NCI-H345 treated with DMSO at 0.1 percent for 48 hours (cell line): ENCODE results near the gene SIT1.

Experiments used
- DNase-seq: peaks from one replicate; lab custom pipeline; 2025; ENCODE audit not compliant: unreplicated experiment; lab: John Stamatoyannopoulos, UW

The SIT1 gene

DNA sequence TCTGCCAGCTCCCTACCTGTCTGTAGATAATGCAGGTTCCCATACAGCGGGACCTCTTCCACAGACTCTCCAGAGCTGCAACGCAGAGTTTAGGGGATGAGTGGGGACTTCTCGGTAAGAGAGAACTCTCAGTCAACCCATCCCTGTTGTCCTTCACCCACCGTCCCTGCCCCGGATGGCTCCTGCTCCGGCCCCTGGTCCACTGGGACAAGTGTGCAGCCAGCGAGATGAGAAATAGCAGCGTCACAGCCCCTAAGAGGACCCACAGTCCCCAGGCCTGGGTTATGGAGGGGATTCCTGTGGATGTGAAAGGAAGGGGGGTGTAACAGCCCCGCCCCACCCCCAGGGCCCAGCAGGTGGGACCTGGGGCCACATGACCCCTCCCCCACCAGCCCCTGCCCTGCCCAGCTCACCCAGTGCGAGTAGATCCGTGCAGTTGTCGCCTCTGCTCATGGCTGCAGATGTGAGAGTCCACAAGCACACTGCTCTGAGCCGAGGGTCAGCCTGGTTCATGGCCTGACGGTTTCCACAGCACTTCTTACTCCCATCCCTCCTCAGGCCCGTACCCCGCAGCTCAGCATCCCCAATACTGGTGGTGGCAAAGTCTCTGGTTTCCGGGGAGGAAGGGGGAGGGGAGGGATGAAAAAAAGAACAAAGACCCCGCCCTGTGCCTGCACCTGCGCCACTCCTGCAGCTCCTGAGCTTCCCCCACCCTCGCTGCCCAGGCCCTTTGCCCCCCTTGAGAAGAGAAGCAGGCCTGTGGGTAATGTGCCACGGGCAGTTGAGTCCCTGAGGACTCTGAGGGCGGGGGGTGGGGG, at the start of gene SIT1:
TSS of gene SIT1 (minus strand) at position 591 of the 818 bp plus-strand sequence. CDS start at position 513, 78 bp downstream.
- no peak for DNase-seq

DNA sequence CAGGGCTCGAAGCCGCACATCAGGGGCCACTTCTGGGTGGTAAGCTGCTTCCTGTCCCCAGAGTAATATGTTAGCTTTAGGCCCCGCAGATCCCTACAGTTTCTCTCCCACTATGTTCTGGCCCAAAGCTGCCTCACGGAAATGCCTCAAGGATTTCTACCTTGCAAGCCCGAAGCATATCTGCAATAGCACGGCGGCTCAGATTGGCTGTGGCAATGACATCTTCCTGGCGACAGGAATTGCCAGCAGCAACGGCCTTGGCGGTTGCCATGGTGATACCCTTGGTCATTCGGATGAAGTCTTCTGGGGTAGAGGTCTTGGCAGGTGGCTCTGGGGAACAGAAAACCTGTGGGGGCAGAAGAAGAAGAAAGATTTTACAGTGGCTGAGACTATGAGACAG, 49.3 kb upstream of the SIT1 start:
- DNase-seq, result no peak

- DNase-seq, result no peak
Measured at GRCh38 chr9:35698231-35698630, 47.5 kb upstream of the SIT1 start.

- DNase-seq, result no peak
Measured at GRCh38 chr9:35697486-35697885, 46.8 kb upstream of the SIT1 start.

GRCh38 chr9:35696520-35697215, 45.9 kb upstream of the SIT1 start:
- DNase-seq, result peak; percentile 21

DNA sequence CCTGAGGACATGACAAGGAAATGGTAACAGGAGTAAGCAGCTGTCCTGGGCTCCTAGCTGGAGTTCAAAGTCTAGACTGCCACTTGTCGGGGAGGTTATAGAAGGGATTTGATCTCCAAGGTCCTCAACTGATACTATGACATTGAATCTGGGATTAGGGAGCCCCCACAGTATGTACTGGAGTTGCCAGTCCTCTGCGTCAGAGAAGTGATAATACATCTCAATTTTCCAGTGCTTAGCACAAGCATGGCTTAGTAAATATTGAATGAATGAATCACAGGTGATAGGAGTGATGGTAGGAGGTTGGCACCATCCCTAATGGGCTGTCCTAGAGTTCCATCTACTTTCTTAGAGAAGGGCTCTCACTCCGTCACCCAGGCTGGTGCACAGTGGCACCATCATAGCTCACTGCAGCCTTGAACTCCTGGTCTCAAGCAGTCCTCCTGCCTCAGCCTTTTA, 45.2 kb upstream of the SIT1 start:
- DNase-seq, result no peak

DNA sequence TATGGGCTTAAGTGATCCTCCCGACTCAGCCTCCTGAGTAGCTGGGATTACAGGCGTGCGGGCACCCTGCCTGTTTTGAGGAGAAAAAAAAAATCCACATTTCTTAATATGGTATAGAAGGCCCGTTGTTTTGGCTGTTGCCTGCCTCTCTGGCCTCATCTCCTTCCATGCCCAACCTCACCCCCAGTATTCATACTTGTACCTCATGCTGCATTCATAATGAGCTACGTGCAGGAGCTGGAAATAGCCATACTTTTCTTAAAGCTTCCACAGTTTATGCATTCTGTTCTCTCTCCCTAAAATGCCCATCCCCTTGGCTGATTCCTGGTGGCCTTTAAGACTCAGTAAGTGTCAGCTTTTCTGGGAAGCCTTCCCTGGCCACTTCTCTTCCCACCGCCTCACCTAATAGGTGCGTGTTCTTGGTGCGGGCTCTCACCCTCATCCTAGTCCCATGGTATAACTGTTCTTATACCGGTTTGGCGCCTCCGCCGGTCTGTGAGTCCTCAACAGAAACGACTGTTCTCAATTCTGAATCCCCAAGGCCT, 41.1 kb upstream of the SIT1 start:
- DNase-seq, result no peak

- no peak for DNase-seq
Measured at GRCh38 chr9:35691334-35691650, 40.6 kb upstream of the SIT1 start.

GRCh38 chr9:35690614-35691333, 40.0 kb upstream of the SIT1 start:
- DNase-seq, result peak; percentile 6

DNA sequence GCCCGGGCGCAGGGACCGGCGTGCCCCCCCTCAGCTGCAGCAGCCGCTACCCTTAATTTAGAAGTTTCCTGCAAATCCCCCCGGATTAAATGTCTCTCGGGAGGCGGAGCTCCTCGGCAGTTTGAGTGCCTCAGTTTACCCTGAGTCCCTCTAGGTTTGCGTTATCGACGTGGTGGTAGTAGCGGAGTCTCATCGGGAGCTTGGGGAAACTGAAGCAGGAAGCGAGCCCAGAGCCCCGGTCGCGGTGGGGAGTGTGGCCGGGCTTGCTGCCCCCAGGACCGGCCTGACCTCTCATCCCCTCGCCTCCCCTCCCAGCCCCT, 39.5 kb upstream of the SIT1 start:
- DNase-seq, result no peak

GRCh38 chr9:35689542-35690293, 39.0 kb upstream of the SIT1 start, which contains the start of gene TPM2:
Gene TPM2, minus strand, starts transcription at chr9:35689925. Its CDS starts 108 bp downstream, at chr9:35689817.
- no peak for DNase-seq

DNA sequence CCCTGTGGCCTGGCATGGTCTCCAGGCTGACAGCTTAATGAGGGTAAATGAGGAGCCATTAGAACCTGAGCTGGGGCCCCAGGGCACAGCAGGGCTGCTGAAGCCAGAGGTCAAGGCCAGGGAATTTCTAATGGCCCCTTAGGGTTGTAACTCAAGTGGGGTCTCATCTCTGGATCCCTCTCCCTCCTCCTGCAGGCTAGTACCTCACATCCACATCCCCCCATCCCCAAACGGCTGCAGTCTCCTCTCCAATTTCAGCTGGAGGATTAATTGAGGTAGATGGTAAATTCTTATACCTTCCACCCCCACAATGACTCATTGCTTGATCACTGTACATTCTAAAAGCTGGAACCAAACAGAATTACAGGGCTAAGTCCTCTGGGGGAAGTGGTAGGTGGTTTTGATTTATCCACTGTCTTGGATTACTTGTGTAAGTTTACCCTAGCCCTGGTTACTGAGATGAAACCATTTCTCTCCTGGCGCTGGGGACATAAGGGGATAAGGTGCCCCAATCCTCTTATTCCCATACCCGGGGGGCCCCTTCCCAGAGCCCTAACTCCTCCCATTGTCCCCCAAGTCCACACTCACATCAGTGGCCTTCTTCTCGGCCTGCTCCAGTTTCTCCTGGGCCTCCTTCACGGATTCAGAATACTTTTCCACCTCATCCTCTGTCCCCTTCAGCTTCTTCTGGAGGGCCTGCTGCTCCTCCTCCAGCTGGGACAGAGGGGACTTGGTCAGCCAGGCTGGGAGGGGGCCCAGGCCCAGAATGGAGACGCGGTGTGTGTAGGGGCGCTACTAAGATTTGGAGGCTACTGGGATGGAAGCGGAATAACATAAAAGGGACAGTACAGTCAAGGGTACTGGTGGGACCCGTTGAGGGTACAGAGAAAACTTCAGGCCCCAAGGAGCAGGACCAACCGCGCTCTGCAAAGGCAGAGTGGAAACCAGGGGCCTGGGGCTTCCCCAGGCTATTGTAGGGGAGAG, 38.1 kb upstream of the SIT1 start:
- DNase-seq, result no peak

GRCh38 chr9:35687972-35688557, 37.3 kb upstream of the SIT1 start:
- DNase-seq, result no peak

DNA sequence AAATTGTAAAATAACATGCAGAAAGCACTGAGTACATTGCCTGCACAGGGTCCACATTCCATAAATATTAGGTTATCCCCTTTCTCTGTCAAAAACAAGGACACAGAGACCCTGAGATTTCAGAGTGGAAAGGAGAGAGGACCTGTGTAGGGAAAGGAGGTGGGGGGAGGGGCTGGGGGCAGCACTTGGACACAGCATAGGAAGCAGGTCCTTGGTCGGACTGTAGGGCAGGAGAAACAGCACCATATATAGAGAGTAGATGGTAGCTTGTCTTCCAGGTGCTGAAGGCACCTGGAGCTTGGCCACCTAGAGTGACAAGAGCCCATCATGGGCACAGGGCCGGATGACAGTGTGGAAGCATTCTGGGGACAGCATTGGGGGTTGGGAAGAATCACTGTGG, 36.6 kb upstream of the SIT1 start:
- no peak for DNase-seq

GRCh38 chr9:35686222-35687203, 35.8 kb upstream of the SIT1 start:
- no peak for DNase-seq

DNA sequence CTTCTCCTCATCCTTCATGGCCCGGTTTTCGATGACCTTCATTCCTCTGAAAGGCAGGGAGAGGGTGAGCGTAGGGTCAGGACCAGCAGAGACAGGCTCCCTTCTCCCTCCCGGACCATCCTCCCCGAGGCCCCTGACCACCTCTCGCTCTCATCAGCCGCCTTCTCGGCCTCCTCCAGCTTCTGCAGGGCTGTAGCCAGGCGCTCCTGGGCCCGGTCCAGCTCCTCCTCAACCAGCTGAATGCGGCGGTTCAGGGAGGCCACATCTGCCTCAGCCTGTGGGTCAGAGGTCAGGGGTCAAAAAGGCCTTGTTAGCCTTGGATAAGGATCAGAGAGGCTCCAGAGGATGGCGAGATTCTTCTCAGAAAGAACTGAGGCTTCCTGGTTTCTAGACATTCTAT, 34.8 kb upstream of the SIT1 start:
- no peak for DNase-seq

DNA sequence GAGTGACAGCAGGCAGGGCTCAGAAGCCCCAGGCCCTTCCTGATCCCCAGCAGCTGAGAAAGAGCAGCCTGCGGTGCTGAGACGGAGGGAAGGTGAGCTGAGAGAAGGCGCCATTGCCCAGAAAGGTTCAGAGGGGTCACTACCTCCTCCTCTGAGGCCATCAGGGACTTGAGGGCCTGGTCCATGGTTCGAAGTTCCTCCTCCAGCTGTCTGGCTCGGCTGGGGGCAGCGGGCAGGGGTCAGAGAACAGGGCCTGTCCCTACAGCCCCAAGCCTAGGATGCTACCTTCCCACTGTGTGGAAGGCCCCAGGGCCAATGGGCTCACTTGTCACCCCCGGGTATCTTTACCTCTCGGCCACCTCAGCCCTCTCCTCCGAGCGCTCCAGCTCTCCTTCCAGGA, 34.2 kb upstream of the SIT1 start:
- DNase-seq, result no peak

DNA sequence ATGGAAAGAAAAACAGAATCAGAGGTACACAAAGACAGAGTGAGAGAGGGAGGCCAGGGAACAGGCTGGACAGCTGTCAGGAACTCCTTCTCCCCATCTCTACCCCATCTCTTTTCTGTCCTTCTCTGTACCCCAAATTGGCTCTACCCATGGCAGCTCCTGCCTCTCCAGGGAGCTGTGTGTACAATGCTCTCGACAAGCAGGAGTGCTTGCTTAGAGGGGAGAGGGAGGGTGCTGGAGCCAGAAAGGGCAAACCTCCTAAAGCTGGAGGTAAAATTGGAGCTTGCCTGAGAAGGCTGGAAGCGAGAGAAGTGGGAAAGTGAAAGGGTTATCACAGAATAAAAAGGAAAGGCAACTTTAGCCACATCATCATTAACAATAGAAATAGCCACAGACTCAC, 32.6 kb upstream of the SIT1 start:
- no peak for DNase-seq
